Stimulated activated CD4-positive, alpha-beta T cell treated with anti-CD3 and anti-CD28 coated beads, TNF-alpha, amount 100 ng/mL, for 4 hours (primary cell): ENCODE data around the gene ERO1A.

Experiments
- DNase-seq, 3 experiments: peaks; one replicate each; pipeline ENCODE4 v3.0.0-alpha.2; 2020; ENCODE audit warnings: low read depth in 3 of 3

ERO1A gene

DNA sequence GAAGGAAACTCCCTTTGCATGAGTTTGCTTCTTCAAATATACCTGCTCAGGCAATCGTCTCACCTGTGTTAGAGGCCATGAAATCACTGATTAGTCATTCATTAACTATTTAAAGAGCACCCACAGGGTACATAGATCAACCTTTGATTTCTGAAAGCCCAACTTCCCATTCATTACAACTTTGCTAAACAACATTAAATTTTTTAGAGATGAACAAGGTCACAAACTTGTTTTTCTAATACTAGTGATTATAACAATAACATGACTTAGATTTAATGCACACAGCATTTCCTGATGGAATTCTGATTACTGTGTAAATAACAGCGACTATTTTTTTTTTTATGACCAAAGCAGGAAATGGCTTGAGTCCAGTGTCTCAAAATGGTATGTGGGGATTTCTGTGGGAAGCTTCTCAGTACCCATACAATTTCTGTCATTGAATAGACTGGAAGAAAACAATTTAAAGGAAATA is 5.4 kb upstream of the ERO1A start:
- no peak for DNase-seq

- peak in 2 of 3 experiments; percentile 12 to 31 for DNase-seq
Measured at GRCh38 chr14:52694761-52695480, 437 bp downstream of the ERO1A start.

GRCh38 chr14:52693532-52693931 is 1.8 kb downstream of the ERO1A start:
- DNase-seq: no peak

- DNase-seq: no peak
Measured at GRCh38 chr14:52693036-52693435, 2.3 kb downstream of the ERO1A start.

DNA sequence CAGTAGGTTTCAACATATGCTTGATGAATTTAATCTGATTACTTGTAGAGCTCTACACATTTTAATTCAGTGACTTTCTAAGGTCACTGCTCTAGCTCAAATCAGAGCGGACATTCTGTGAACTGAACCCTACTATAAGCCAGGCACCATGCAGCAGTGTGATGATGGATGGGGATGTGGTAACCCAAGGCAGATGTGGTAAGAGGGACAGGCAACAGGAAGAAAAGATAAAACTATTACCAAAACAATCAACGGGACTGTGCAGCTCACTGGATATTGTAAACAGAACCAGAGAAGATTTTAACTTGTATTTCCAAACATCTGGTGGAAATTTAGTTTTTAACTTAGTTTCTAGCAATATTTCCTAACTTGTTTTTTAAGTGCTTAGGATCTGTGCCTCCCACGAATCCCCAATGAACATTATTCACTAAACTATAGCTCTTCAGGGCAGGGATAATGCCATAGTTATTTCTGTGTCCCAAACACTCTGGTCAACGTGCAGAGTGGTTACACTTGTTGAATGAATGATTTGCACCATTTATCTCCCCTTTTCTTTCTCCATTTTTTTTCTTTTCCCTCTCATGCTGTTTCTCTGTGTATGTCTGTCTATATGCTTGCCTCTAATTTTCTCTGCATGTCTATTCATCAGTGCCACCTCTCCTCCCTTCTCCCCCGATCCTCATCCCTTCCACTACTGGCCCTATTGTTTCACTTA is 3.0 kb downstream of the ERO1A start:
- DNase-seq: no peak

GRCh38 chr14:52690983-52691760 is 4.2 kb downstream of the ERO1A start:
- DNase-seq: no peak

DNA sequence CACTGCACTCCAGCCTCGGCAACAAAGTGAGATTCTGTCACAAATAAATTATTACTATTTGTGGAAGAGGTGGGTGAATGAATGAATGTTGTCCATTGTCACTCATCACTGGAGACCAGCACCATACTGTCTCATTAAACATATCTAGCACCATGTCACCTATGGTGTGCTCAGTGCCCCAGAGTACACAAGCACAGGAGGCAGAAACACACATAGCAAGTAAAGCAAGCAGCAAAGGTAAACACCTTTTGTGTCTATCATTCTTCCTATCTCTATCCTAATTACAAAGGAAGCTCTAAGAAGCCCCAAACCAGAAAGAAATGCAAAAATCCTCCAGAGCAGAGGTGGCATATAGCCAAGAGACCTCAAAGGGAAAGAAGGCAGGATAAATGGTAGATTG is 9.2 kb downstream of the ERO1A start:
- no peak for DNase-seq

DNA sequence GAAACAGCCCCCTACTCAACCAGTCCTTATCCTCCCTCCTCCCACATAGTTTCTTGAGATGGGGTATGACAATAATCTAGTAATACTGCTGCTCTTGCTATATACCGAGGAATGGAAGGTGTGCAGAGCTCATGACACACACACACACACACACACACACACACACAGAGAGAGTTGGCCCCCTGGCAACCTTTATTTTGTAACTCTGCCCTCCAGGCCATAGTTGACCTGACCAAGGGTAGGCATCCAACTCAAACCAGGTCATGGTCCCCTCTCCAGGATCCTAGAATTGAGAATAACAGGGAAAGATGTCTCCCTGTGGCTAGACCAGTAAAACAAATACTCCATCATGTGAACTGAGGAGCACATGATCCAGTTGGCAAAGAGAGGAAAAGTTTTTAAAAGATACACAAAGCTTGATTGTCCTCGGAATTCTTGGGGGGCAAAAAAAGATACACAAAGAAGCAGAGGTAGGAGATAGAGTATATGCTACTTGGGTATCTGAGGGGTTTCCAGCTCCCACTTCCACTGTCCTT is 11.3 kb downstream of the ERO1A start:
- DNase-seq: no peak

- no peak for DNase-seq
Measured at GRCh38 chr14:52678591-52678990, 16.8 kb downstream of the ERO1A start.

- no peak for DNase-seq
Measured at GRCh38 chr14:52663850-52664249, 31.5 kb downstream of the ERO1A start.

- DNase-seq: no peak
Measured at GRCh38 chr14:52661314-52661713, 34.0 kb downstream of the ERO1A start.

- DNase-seq: no peak
Measured at GRCh38 chr14:52660832-52661231, 34.5 kb downstream of the ERO1A start.

- DNase-seq: no peak
Measured at GRCh38 chr14:52660325-52660724, 35.0 kb downstream of the ERO1A start.

DNA sequence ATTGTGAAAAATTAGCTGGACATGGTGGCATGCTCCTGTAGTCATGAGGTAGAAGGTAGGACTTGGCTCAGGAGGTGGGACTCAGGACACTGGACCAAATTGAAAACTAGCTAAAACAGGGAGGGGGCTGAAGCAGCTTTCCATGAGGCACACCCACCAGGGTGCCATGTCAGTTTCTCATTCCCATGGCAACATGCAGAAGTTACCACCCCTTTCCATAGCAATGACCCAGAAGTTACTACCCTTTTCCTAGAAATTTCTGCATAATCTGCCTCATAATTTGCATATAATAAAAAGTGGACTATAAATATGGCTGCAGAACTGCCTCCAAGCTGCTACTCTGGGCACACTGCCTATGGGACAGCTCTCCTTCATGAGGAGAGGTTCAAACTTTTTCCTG is 38.5 kb downstream of the ERO1A start:
- DNase-seq: no peak

DNA sequence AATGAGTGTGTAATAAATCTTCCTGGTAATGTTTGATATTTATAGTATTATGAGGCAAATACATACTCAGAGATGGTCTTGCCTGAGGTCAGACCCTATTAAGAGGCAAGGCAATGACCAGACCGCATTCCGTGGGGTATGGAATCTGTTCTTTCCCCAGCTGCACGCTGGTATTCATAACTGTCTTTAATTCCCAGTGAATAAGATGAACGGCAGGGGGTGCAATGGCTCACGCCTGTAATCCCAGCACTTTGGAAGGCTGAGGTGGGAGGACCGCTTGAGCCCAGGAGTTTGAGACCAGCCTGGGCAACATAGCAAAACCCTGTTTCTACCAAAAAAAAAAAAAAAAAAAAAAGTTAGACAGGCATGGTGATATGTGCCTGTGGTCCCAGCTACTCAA is 44.6 kb downstream of the ERO1A start:
- no peak for DNase-seq

DNA sequence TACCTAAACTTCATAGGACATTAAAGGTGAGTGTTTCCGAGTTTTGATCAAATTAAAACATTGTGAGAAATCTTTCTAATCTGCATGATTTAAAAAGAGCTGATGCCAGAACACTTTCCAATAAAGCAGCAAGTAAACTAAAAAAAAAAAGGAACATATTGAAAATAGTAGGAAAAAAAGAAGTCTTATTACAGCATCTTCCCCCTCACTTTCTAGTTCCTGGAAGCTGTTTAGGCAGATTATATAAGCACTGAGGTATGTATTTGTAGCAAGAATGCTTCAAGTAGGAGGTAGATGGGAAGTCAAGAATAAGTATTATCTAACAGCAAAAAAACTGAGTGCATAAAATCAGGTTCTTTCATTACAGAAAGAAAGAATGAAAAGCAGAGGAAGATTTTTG is 45.8 kb downstream of the ERO1A start:
- DNase-seq: no peak

DNA sequence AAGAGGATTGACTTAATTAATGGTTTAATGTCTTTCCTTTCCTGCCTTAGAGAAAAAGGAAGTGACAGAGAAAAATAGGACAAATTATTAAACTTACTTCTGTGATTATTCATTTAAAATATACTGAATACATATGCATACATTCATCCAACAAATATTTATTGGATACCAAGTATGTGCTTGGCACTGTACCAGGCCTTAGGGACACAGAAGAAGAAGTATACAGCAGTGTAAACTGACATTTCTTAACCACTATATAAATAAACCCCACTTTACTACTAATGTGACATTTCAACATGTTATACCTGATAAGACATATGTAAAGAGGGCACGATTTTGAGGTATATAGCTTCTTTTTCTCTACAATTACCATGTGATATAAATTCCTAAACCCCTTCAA is 53.6 kb downstream of the ERO1A start:
- DNase-seq: no peak

DNA sequence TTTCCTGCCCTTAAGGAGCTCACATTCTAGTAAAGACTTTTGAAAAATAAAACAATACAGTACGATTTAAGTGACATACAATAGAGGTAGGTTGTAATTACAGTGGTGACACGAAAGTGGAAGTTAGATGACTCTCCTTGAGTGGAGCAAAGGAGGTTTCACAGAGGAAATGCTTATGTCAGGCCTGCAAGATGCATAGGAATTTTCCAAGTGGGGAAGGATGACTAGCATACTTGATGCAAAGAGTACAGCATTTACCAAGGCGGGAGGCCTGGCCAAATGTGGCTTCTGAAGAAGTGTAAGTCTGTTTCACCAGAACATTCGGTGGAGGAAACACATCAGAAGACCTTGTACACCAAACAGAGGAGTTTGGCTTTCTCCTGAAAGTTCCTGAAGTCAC is 55.2 kb downstream of the ERO1A start:
- no peak for DNase-seq

DNA sequence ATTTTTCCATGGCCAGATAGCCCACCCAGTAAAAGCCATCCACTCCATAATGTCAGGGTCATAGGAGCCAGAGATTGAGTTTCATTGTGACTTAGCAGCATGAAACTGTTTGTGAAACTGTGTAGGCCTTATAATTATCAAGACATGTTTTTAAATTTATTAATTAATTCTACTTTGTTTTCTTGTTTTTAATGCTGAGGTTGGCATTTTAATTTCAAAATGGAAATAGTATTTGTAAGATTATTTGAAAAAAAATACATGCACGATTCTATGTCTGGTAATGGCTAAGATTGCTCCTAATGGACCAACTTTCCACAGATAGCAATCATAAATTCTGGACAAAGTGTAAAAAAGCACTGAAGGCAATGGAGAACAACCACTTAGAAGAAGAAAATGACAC is 75.7 kb downstream of the ERO1A start:
- DNase-seq: no peak

GRCh38 chr14:52618602-52619001 is 76.8 kb downstream of the ERO1A start:
- DNase-seq: no peak

GRCh38 chr14:52610187-52610586 is 85.2 kb downstream of the ERO1A start:
- DNase-seq: no peak

GRCh38 chr14:52609445-52610044 is 85.8 kb downstream of the ERO1A start:
- DNase-seq: no peak
